ENCODE results near the gene RNF44. TPM values are rescaled to one million over a fixed set of nuclear protein-coding genes. Genes with fewer than 3 reads are reported as not detected.

The RNF44 gene
- total RNA-seq, 1 donor from 2014 or later, result 153 TPM

GRCh38 chr5:176531902-176532493 lies 5.2 kb downstream of the RNF44 start:
- no peaks in the 10 kb centered on the region for H3K9me3 Mint-ChIP-seq (ENCODE audit: low read depth)
- peaks cover 5% of the 10 kb centered on the region for H3K36me3 Mint-ChIP-seq (ENCODE audit: insufficient read depth)
- H3K4me3 Mint-ChIP-seq (ENCODE audit: low read depth), result no peak overlapping the region
- no peaks in the 10 kb centered on the region for H3K27me3 Mint-ChIP-seq
- peaks cover 23% of the 10 kb centered on the region for H3K4me1 Mint-ChIP-seq (ENCODE audit: low read depth)
- TF ChIP-seq CTCF (IDR thresholded peaks at IDR 0.05; ENCODE audit: unreplicated experiment), result no peak
- DNase-seq (ENCODE audit: low spot score, unreplicated experiment), result no peak
- no peak overlapping the region for H3K27ac Mint-ChIP-seq

GRCh38 chr5:176530983-176531901 lies 6.0 kb downstream of the RNF44 start:
- no peak for DNase-seq (ENCODE audit: low spot score, unreplicated experiment)
- H3K27me3 Mint-ChIP-seq, result no peaks in the 10 kb centered on the region
- no peak overlapping the region for H3K27ac Mint-ChIP-seq
- H3K4me1 Mint-ChIP-seq (ENCODE audit: low read depth), result peaks cover 23% of the 10 kb centered on the region
- H3K9me3 Mint-ChIP-seq (ENCODE audit: low read depth), result no peaks in the 10 kb centered on the region
- no peak overlapping the region for H3K4me3 Mint-ChIP-seq (ENCODE audit: low read depth)
- no peak for TF ChIP-seq CTCF (IDR thresholded peaks at IDR 0.05; ENCODE audit: unreplicated experiment)
- H3K36me3 Mint-ChIP-seq (ENCODE audit: insufficient read depth), result peaks cover 5% of the 10 kb centered on the region

- TF ChIP-seq CTCF (IDR thresholded peaks at IDR 0.05; ENCODE audit: unreplicated experiment), result no peak
- Mint-ChIP-seq H3K4me1 (ENCODE audit: low read depth) (peaks cover 20% of the 10 kb centered on the region), H3K4me3 (ENCODE audit: low read depth) (no peak overlapping the region), H3K27me3 (no peaks in the 10 kb centered on the region), H3K36me3 (ENCODE audit: insufficient read depth) (peaks cover 6% of the 10 kb centered on the region), H3K27ac (no peak overlapping the region), H3K9me3 (ENCODE audit: low read depth) (no peaks in the 10 kb centered on the region)
- DNase-seq (ENCODE audit: low spot score, unreplicated experiment), result no peak
Observed at GRCh38 chr5:176530393-176530982, 6.7 kb downstream of the RNF44 start.

GRCh38 chr5:176529741-176530141 lies 7.5 kb downstream of the RNF44 start:
- TF ChIP-seq CTCF (IDR thresholded peaks at IDR 0.05; ENCODE audit: unreplicated experiment), result no peak
- Mint-ChIP-seq H3K27ac (no peak overlapping the region), H3K36me3 (ENCODE audit: insufficient read depth) (peaks cover 5% of the 10 kb centered on the region), H3K9me3 (ENCODE audit: low read depth) (no peaks in the 10 kb centered on the region), H3K4me3 (ENCODE audit: low read depth) (no peak overlapping the region), H3K27me3 (no peaks in the 10 kb centered on the region), H3K4me1 (ENCODE audit: low read depth) (peaks cover 13% of the 10 kb centered on the region)
- no peak for DNase-seq (ENCODE audit: low spot score, unreplicated experiment)

- no peak for DNase-seq (ENCODE audit: low spot score, unreplicated experiment)
- H3K4me3 Mint-ChIP-seq (ENCODE audit: low read depth), result no peak overlapping the region
- H3K4me1 Mint-ChIP-seq (ENCODE audit: low read depth), result peaks cover 8% of the 10 kb centered on the region
- no peaks in the 10 kb centered on the region for H3K9me3 Mint-ChIP-seq (ENCODE audit: low read depth)
- no peak overlapping the region for H3K27ac Mint-ChIP-seq
- no peaks in the 10 kb centered on the region for H3K27me3 Mint-ChIP-seq
- TF ChIP-seq CTCF (IDR thresholded peaks at IDR 0.05; ENCODE audit: unreplicated experiment), result no peak
- peaks cover 5% of the 10 kb centered on the region for H3K36me3 Mint-ChIP-seq (ENCODE audit: insufficient read depth)
Observed at GRCh38 chr5:176529116-176529740, 8.0 kb downstream of the RNF44 start.

All from progenitor cell of endocrine pancreas (in vitro differentiated cells).